ENCODE results near the gene PMS2.
"Not testable (repeated sequence)": the region's sequence is repeated elsewhere in the genome, so short reads cannot be mapped to it uniquely, and the experiment has no call there.

The PMS2 gene

GRCh38 chr7:5926263-5926870 lies 82.5 kb downstream of the PMS2 start:
- not testable (repeated sequence) for H3K27ac ChIP-seq; DNase-seq (ENCODE audit: low read depth, low spot score)

DNA sequence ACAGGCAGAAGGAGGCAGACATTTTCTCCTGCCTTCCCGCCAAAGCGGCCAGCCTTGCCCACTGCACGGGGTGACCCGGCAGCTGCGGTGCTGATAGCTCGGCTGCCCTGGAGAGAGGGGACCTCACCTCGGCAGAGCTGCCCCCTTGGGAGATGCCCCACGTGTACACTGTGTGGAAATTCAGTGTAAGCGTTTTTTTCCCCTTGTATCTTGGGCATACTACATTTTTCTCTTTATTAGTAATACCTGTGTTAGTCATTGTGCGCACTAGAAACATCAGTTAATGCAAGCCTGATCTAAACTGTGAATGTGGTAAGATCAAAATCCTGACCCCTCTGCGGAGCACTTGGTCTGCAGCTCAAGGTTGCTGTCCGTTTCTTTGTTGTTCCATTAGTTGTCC lies 84.2 kb downstream of the PMS2 start:
- DNase-seq (ENCODE audit: low read depth, low spot score); H3K27ac ChIP-seq: not testable (repeated sequence)

GRCh38 chr7:5924180-5924579 lies 84.7 kb downstream of the PMS2 start:
- not testable (repeated sequence) for H3K27ac ChIP-seq; DNase-seq (ENCODE audit: low read depth, low spot score)

Data from epithelial cell of prostate (primary cell).